ENCODE data around the gene THUMPD3.

- TF ChIP-seq POLR2A (IDR thresholded peaks at IDR 0.05): no peak
- TF ChIP-seq, protein P1, sequence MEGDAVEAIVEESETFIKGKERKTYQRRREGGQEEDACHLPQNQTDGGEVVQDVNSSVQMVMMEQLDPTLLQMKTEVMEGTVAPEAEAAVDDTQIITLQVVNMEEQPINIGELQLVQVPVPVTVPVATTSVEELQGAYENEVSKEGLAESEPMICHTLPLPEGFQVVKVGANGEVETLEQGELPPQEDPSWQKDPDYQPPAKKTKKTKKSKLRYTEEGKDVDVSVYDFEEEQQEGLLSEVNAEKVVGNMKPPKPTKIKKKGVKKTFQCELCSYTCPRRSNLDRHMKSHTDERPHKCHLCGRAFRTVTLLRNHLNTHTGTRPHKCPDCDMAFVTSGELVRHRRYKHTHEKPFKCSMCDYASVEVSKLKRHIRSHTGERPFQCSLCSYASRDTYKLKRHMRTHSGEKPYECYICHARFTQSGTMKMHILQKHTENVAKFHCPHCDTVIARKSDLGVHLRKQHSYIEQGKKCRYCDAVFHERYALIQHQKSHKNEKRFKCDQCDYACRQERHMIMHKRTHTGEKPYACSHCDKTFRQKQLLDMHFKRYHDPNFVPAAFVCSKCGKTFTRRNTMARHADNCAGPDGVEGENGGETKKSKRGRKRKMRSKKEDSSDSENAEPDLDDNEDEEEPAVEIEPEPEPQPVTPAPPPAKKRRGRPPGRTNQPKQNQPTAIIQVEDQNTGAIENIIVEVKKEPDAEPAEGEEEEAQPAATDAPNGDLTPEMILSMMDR (IDR thresholded peaks at IDR 0.05): no peak
Observed at GRCh38 chr3:9430733-9431132, 67.9 kb downstream of the THUMPD3 start.

All from upper lobe of left lung (tissue), 4 donors.